HG03439 (cell line): ENCODE measurements around the gene SNRNP200.
"Not testable (repeated sequence)": the region's sequence is repeated elsewhere in the genome, so short reads cannot be mapped to it uniquely, and the experiment has no call there.

Source experiments
- ATAC-seq: cut with Tn5 transposase; IDR thresholded peaks from one replicate; pipeline ENCODE4 v1.9.1; 2021; ENCODE audit warnings: mild to moderate bottlenecking, moderate library complexity; ENCODE audit not compliant: unreplicated experiment

SNRNP200 gene

DNA sequence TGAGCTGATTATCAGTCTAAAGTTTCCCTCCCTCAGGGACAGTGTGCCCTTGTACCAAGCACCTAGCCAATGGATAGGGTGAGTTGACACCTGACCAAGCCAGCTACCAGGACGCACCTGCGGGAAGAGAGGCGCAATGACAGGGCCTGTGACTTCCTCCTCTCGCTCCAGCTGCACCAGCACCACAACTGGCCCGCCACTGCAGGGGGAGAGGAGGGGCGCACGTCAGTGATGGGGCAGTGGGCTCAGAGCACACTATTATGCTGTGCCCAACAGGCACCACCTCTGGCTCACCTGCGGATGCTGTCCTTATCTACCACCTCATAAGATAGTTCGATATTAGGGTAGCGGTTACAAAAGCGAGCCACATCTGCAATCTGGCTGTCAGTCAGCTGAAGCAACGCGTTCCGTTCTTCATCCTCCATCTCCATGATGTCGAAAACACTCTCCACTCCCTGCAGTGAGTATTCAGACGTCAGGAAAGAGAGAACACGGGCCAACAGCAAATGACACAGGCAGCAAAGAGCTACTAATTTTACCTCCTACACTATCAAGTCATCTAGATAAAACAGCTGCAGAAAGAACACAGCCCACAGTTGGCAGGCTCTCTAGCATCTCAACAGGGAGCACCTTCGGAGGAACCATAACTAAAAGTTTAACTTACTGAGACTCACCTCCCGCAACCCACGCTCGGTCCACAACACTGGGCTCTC lies 28.4 kb downstream of the SNRNP200 start:
- ATAC-seq: no peak

DNA sequence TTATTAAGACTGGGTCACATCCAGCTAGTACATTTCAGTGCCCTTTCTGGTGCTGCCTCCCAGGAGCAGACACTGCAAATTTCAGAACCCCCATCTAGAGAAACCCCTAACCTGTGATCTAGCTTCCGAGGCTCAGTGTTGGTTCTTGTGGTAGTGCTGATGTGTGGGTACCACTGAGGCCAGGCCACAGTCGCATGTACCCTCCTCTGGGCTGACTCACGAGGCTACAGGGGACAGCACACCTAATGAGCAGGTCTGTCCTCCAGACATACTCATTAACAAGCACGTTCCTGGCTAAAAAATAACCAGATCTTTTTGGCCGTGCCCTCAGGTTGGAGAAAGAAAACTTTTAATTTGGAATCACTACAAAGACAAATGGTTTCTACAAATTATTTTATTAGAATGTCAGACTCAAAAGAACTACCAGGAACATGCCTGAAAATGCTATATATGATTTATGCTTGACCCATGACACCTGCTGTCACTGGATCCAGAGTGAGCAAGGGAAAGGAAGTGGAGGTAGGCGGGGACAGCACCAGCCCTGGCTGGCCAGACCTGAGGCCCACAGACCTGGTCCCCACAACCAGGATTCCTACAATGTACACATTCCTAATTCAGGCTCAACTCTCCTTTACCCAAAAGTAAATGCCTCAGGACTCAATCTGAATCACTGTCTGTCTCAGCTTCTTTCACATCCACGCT lies 30.8 kb downstream of the SNRNP200 start:
- no peak for ATAC-seq

DNA sequence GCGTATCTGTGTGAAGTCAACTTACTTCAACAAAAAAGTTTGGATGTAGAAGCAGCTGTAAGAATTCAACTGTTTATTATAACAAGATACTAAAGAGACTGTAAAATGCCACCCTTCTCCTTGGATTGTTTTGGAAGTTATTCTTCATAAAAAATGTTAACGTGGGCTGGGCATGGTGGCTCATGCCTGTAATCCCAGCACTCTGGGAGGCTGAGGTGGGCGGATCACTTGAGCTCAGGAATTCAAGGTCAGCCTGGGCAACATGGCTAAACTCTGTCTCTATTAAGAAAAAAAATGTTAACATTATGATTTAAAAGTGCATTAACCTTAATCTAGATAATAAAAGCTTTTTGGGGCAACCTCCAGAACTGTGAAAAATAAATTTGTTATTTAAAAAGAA lies 31.6 kb downstream of the SNRNP200 start:
- no peak for ATAC-seq

DNA sequence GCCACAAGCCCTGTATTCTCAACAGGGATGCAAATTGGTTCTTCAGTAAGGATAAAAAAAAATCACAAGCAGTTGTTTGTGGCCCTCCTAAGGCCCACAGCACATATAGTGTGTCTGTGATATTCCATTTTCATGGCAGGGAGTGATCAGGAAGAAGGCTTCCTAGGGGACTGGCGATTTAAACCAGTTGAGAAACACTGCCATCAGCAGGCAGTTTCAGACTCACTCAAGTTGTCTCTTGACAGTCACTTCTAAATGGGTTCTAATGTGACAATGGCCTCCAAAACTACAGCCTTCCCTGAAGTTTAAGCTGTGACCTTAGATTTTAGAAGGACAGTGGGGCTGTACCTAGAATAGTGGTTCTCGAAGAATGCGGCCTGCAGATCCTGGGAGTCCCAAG lies 33.4 kb downstream of the SNRNP200 start:
- ATAC-seq: no peak

DNA sequence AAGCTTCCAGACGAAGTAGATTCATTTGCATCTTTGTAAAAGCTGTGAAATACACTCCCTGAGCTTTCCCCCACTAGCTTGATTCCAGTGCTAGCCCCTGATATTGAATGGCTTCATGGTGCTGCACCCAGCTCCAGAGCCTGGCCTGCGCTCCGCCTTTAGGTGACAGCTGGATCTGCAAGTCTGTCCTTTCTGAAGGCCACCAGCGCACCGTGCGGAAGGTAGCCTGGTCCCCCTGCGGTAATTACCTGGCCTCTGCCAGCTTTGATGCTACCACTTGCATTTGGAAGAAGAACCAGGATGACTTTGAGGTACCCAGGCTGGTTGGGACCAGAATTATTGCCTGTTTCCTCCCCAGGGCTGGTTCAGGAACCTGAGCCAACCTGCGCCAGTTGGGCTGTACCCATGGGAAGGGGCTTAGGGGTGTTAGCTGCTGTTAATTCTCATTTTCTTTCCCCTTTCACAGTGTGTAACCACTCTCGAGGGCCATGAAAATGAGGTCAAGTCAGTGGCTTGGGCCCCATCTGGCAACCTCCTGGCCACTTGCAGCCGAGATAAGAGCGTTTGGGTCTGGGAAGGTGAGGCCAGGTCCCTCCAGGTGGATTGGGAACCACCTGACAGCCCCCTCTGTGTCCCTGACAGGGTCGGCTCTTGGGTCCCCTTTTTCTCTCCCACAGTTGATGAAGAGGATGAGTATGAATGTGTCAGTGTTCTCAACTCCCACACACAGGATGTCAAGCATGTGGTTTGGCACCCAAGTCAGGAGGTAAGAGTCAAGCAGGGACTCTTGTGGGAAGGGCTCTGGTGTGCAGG lies 38.0 kb downstream of the SNRNP200 start:
- no peak for ATAC-seq

DNA sequence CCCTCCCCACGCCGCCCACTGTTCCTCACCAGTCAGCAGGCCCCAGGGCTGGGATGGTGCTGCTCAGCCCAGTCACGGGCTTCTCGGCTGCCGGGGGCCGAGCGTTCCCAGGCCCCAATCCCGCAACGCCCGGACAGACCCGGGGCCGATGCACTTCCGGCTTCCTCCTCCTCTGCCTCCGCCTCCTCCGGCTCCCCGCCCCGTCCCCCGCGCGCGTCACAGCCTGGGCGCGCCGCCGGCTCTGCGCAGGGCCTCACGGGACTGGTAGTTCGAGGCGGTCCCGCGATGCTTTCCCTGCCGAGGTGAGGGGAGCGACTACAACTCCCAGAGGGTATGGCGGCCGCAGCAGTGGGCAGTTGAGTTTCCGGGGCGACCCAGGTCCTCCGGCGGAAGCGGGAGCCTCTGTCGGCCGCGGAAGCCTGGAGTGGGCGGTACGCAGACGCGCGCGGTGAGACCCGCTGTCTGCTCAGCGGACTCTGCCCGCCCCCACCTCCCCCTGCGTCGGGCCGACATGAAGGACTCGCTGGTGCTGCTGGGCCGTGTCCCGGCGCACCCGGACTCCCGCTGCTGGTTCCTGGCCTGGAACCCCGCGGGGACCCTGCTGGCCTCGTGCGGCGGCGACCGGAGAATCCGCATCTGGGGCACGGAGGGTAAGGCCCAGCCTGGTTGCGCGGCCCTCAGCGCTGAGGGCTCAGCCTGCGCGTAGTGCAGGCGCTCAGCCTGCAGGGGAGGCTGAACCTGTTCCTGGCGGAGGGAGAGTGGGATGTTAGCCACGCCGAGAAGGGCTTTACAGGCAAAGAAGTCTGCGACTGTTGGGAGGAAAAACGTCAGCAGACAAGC lies 39.3 kb downstream of the SNRNP200 start, which contains the start of the genes CIAO1 and TMEM127:
Gene CIAO1 (plus strand): TSS at position 386 of the 840 bp plus-strand sequence. CDS start 126 bp downstream, at position 512.
Gene TMEM127 (minus strand): TSS at position 158 of the 840 bp plus-strand sequence. CDS start 616 bp downstream, outside the sequence.
- ATAC-seq: peak; percentile 90

DNA sequence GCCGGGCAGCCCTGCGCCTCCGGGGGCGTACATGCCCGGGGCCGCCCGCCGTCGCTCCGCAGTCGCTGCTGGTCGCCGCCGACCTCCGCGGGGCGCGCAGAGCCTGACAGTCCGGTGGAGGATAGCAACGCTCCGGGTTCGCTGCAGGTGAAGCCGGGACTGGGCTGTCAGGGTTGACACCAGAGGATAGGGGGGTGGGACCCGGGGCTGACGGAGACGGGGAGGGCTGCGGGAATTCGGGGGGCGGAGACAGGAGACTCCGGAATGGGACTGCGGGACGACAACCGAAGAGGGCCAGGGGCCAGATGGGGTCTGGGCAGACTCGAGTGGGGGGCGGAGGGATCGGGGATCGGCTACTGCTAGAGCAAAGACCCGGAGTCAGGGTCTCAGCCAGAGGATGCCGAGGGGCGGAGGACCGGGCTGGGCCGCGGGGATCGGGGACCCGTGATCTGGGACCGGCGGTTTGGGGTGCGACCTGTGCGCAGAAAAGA lies 40.0 kb downstream of the SNRNP200 start:
- peak; percentile 25 for ATAC-seq

DNA sequence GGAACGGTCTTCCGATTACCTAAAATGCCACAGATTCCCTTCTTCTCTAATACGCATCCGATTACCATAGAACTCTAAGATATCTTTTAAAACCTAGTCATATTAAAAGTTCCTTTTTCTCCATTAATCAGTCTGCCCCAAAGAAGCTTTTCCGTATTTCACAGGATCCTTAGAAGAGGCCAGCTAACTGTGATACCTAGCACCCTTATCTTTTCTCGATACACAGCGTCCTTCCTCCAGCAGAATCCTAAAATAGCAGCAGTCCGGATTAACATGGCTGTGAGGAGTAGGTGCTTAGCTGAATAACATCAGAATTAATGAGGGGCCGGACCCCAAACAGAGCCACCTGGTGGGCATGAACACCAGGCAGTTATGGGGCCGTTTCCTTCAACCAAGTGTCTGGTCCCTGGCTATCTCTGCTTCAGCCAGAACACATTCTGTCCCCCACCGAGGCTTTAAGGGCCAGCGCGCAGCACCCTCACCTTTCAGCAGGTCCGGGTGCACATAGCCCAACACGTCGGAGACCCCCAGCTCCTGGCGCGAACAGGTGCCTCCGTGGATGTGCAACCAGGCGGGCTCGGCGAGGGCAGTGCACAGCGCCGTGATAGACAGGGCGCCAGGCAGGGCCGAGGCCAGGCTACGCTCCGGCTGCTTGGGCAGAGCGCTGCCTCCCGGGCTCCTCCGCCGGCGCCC lies 40.5 kb downstream of the SNRNP200 start:
- peak; percentile 6 for ATAC-seq

DNA sequence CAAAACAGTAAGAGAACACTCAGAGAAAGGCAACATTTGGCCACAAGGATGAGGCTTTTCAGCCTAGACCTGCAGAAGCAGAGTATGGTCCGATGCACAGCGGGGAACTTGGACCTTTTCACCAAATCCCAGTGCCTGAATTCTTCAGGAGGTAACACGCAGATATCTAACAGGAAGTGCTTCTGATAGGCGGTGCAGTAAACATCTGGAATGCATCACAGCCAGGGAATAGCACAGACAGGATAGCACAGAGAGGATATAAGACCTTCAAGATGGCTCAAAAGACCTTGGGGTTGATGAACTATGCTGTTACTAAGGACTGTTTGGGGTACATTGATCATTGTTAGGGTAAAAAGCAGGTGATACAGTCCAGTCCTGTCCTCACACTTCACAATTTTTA lies 41.3 kb downstream of the SNRNP200 start:
- no peak for ATAC-seq

DNA sequence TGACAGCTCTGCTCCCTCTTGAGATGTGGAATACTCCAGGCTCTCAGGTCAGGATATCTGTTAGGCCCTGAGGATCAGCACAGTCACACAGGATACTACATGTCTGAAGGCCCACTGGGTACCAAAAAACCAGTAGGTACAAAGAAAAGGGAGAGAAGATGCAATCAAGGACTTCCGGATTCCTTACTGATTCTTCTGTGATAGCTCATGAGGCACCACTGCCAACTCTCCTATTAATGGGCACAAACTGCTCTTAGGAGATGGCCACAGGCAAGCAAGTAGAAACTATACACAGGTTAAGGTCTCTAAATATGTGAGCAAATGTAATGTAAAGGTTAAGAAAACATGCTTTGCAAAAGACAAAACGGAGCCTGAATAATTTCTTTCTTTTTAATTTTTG lies 43.0 kb downstream of the SNRNP200 start:
- no peak for ATAC-seq

DNA sequence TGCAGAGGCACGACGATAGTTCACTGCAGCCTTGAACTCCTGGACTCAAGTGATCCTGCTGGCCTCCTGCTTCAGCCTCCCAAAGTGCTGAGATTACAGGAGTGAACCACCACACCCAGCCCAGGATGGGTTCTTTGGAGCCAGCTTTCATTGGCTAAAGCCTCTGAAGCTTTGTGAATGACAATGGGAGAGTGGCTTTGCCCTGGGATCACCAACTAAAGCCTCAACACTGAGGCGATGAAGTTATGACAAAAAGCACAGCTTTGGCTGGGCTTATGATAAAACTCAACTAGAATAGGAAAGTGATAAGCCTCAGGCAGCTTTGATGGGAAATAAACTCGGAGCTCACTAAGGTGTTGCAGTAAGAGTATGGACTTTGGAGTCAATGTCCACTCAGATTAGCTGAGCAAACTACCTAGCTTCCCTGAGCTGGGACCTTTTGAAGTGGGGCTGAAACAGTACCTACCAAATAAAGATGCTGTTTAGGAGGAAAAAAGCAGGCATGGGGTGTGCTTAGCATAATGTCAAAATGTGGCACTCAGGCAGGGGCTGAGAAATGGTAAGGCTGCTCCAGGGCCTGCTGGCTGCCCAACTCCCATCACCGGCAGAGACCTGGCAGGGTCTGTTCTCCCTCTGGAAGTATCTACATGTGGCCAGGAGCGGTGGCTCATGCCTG lies 43.9 kb downstream of the SNRNP200 start:
- no peak for ATAC-seq

DNA sequence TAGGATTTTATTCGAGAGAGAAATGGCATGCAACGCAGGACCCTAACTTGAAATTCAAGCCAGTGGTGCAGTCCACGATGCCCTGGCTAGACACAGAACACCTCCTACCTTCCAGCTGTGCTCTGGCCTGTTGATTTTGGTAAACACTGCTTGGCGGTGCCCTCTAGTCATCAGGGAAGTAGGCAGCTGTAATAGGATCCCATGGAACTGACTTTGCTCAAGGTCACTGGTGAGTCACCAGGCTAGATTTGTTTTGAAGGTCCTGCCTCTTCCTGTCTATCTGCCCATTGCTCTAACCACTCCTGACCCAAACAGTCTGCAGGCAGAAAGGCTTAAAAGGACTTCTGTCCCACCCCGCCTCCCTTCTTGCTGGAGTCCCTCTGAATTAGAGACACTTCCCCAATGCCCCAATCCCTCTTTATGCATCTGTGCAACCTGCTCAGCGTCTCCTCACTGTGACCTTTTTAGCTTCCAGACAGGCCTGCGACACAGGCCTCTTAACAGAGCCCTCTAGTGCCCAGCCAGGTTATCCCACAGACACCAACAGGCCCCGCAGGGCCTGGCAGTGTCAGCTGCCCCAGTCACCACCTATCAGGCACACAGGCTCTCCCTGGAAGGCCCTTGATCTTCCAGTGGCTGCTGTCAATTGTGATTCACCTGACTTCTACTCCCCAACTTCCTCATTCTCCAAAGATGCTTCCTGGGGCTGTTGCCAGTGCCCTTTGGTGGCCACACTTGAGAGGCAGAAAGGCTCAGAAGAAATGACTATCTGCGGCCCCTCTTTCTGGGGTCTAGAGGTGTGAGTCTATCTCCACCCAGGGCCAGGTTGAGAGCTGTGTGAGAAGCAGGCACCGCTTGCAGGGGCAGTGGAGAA lies 44.7 kb downstream of the SNRNP200 start:
- ATAC-seq: no peak

DNA sequence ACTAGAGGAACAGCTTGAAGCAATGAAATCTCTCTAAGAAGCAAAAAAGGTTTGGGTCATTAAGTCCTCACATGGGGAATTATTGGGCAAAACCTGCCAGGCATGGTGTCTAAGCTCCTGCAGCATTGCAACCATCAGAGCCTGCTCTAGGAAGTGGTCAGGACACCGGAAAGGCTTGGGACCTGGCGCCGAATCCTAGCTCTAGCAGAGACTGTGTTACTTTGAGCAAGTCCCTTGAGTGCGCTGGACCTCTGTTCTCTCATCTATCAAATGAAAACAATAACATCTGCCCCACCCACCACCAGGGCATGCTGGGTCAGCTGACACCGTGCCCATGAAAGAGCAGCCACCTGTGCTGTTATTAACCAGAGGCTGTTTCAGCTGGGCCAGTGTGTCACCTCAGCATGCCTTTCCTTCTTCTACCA lies 45.8 kb downstream of the SNRNP200 start:
- ATAC-seq: no peak

DNA sequence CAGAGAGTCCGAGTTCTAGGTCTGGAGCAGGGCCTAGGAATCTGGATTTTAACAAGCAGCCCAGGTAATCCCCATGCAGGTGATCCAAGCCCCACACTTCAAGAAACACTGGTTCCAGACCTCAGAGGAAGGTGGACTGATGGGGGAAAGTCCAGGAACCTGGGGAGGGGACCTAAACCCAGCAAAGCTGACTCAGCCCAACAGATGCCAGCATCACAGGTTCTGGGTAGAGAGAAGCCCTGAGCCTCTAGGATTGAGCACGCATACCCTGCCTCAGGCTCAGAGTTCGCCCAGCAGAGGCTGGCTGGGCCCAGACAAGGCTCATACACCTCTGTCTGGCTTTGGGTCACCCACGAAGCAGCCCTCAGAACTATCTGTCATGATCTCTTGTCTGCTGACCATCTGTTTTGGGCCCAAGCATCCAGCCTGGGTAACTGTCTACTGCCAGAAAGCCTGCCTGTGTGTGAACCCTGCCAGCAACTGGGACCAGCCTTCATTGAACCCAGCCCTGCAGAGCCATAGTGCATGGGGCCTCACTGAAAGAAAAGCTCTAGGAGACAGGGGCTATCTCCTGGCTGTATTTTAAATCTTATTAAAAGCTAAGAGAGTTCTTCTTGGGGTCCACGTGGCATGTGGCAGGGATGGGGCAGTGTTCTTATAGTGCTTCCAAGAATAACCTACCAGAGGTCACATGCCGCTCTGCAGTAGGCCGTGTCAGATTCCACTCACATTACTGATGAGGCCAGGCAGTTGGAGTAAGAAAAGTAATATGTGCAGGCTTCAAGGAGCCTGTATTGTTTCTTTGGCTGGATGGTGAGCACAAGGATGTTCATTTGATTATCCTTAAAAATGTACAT lies 47.0 kb downstream of the SNRNP200 start:
- no peak for ATAC-seq

DNA sequence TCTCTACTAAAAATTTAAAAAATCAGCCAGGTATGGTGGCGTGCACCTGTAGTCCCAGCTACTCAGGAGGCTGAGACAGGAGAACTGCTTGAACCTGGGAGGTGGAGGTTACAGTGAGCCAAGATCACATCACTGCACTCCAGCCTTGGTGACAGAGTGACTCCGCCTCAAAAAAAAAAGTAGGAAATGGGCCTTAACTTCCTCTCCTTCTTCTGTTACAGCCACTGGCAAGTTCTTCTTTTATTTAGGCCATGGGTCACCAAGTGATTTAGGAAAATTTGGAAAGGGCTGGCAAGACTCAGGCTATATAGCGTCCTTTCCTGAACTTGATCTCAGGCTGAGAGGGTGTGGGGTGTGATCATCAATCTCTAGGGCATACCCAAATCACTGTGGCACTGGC lies 47.6 kb downstream of the SNRNP200 start:
- not testable (repeated sequence) for ATAC-seq

DNA sequence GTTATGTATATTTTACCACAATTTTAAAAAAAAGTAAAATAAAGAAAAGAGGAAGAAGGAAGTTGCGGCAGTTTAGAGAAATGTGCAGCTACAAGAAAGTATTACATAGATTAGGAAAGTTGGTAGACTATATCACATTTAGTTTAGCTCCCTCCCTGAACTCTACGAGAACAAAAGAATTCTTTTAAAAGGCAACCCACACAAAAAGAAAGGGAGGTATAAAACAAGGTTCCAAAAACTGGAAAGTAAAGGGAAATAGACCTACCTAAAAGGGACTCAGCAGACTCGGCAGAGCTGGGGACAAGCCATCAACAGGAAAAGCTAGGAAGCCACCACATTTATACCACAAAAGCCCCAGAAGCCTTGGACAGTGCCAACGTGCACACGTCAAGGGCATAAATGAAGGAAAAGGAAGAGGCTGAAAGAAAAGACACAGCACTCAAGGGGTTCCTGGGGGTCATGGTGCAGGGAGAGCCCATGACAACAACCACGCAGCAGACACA lies 48.7 kb downstream of the SNRNP200 start:
- no peak for ATAC-seq

DNA sequence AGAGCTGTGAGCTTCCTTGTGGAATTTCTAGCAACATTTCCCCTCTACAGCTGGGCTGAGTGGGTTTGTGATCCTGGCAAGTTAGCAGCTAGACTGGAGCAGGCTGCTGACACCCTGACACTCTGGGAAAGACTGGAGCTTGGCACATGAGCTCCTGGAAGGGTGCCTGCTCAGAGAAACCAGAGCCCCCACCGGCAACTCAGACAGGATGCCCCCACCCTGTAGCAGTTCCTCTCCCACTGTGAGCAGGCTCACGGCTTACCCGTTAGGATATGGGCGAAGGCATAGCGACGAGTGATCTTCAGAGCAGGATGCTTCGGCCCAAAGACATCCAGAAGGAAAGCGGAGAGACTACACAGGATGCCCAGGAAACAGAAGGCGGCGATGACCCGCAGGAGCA lies 50.8 kb downstream of the SNRNP200 start:
- ATAC-seq: no peak
